A549 (cell line): Measurements from ENCODE around the gene C2CD4C.

ENCODE experiments used
- CBX2 ChIP-seq: fragments of 200-600 bp; sonication (generic); IDR thresholded peaks from 2 replicates; pipeline ENCODE4 v1.6.1; 2016; ENCODE audit warnings: low read depth, mild to moderate bottlenecking, borderline replicate concordance
- E2F6 ChIP-seq: IDR thresholded peaks from 2 replicates; pipeline ENCODE4 v1.6.1; 2012; ENCODE audit warnings: low read depth, borderline replicate concordance
- EP300 ChIP-seq, 2 experiments: fragments of >200 bp; sonication (Bioruptor Twin); formaldehyde crosslinking; IDR thresholded peaks; 2 replicates in 1 of 2; 3 replicates in 1 of 2; pipeline ENCODE4 v1.6.1; 2016 to 2017
- FOSL2 ChIP-seq, 2 experiments: fragments of 450-650 bp in 1 of 2; fragments of >200 bp in 1 of 2; sonication (Bioruptor Twin) in 1 of 2; formaldehyde crosslinking; IDR thresholded peaks; 2 replicates each; pipeline versions ENCODE4 v1.5.0 to v1.6.1; 2016 to 2020; ENCODE audit warnings: mild to moderate bottlenecking in 1 of 2, moderate library complexity in 1 of 2
- NR3C1 ChIP-seq: fragments of >200 bp; sonication (Bioruptor Twin); formaldehyde crosslinking; IDR thresholded peaks from 3 replicates; pipeline ENCODE4 v1.6.1; 2017
- PBX3 ChIP-seq: IDR thresholded peaks from 2 replicates; pipeline ENCODE4 v1.6.1; 2012
- POLR2A ChIP-seq: IDR thresholded peaks from 2 replicates; pipeline ENCODE4 v1.6.1; 2012; ENCODE audit warnings: mild to moderate bottlenecking, low read length
- REST ChIP-seq: fragments of 200-600 bp; sonication (generic); IDR thresholded peaks from 2 replicates; pipeline ENCODE4 v1.6.1; 2016; ENCODE audit warnings: antibody characterized with exemption, mild to moderate bottlenecking, moderate library complexity
- ZC3H11A ChIP-seq: fragments of 450-650 bp; IDR thresholded peaks from 2 replicates; pipeline ENCODE4 v1.6.1; 2014; ENCODE audit warnings: antibody characterized with exemption, mild to moderate bottlenecking
- TF ChIP-seq, protein P1 (sequence below): fragments of >200 bp; sonication (Bioruptor Twin); formaldehyde crosslinking; IDR thresholded peaks from 3 replicates; pipeline ENCODE4 v1.5.1; 2016

DNA sequence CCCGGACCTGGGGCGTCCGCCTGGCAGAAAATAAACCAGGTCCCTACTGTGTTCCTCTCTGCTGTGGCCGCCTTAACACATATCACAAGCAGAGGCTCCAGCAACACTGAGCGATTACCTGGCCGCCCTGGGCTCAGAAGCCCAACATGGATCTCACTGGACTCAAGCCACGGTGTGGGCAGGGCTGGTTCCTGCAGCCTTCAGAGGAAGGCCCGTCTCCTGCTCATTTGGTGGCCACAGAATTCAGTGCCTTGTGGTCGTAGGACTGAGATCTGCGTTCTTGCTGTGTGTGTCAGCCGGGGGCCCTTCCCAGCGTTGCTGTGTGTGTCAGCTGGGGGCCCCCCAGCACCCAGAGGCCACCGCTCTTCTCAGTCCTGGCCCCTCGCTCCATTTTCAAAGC is 30.2 kb downstream of the C2CD4C start:
- TF ChIP-seq, protein P1, sequence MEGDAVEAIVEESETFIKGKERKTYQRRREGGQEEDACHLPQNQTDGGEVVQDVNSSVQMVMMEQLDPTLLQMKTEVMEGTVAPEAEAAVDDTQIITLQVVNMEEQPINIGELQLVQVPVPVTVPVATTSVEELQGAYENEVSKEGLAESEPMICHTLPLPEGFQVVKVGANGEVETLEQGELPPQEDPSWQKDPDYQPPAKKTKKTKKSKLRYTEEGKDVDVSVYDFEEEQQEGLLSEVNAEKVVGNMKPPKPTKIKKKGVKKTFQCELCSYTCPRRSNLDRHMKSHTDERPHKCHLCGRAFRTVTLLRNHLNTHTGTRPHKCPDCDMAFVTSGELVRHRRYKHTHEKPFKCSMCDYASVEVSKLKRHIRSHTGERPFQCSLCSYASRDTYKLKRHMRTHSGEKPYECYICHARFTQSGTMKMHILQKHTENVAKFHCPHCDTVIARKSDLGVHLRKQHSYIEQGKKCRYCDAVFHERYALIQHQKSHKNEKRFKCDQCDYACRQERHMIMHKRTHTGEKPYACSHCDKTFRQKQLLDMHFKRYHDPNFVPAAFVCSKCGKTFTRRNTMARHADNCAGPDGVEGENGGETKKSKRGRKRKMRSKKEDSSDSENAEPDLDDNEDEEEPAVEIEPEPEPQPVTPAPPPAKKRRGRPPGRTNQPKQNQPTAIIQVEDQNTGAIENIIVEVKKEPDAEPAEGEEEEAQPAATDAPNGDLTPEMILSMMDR, result no peak
- no peak for TF ChIP-seq ZC3H11A
- no peak for TF ChIP-seq PBX3
- no peak for TF ChIP-seq POLR2A
- no peak for TF ChIP-seq NR3C1
- TF ChIP-seq EP300 (IDR thresholded peaks at IDR 0.05), result no peak
- TF ChIP-seq REST, result no peak
- no peak for TF ChIP-seq E2F6
- TF ChIP-seq FOSL2 (IDR thresholded peaks at IDR 0.05), result no peak
- no peak for TF ChIP-seq FOSL2 (CRISPR knock-in tag; IDR thresholded peaks at IDR 0.05)
- no peak for TF ChIP-seq CBX2
